AG04449 (cell line): ENCODE data around the gene EYS.

Experiments used
- CTCF ChIA-PET: fragments of 350-600 bp; formaldehyde crosslinking; extraction: SDS; loops from one replicate; lab custom pipeline; 2021; ENCODE audit warnings: antibody characterized with exemption; lab: Yijun Ruan, JAX
- POLR2A ChIA-PET: fragments of 400-600, 350-600 bp; formaldehyde crosslinking; extraction: SDS; loops from one replicate; lab custom pipeline; 2020; ENCODE audit warnings: antibody characterized with exemption, inconsistent platforms; lab: Yijun Ruan, JAX
- DNase-seq: peaks from one replicate; pipeline ENCODE4 v3.0.0-alpha.2; 2010; ENCODE audit warnings: low read depth, low spot score
- H3K4me3 ChIP-seq: 2 replicates; pipeline ENCODE4 v1.5.1; 2011; ENCODE audit warnings: low read depth, mild to moderate bottlenecking, control low read depth, low read length
- CTCF ChIP-seq: IDR thresholded peaks from one replicate; pipeline ENCODE4 v1.5.1; 2011; ENCODE audit warnings: mild to moderate bottlenecking, moderate library complexity, low read length, control low read depth, inconsistent platforms; ENCODE audit not compliant: insufficient read depth; ENCODE audit errors: missing control alignments

Gene EYS

GRCh38 chr6:64123761-64124633 is 1583.0 kb downstream of the EYS start:
- ChIA-PET CTCF (no interaction called here), POLR2A (no interaction called here)
- no peak for TF ChIP-seq CTCF
- H3K4me3 ChIP-seq = no peak overlapping the region
- no peak for DNase-seq

DNA sequence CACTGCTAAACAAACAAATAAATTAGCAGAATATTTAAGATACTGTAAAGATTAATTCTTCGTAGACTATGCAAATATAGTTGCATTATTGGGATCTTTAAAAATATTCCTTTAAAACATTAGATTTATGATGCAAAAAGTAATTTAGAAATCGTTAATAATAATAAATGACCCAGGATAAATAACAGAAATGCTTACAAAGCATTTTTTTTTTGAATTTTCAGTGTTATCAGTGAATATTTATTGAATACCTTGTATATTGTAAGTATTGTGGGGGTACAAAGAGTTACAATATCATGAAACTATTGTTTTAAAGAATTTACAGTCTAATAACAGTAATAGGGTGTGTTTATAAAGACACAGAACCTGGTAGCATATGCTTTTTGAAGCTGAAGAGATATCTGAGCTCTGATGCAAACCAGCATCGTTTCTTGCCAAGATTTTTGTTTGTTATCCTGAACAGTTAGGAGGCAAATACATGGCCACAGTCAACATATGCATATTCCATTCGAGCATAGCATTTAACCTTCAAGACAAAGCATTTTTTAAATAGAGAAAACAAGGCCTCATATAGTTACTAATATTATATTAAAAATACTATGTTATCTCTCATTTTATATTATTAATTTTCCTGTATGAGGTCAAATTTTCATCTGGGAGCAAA is 1584.2 kb downstream of the EYS start:
- no peak for DNase-seq
- no peak for TF ChIP-seq CTCF
- ChIA-PET POLR2A (no interaction called here), CTCF (no interaction called here)
- no peak overlapping the region for H3K4me3 ChIP-seq

DNA sequence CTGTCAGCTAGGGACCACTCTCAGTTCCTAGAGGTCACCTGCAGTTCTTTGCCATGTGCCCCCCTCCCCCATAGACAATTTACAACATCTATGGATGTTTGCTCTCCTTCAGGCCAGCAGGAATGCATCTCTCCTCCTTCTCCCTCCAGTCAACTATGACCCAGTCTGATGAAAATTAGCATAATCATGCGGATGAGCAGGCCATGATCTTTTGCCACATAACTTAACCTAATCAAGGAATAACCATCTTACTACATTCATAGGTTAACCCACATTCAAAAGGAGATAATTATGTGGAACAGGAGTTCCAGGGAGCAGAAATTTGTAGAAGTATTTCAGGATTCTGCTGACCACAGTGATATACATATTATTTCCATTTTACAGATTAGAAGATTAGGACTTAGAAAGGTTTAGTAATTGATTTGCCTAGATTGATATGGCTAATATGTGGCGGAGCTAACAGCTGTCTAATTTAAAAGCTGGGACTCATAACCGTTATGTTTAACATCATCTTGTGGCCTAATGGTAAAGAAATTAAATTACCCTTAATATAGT is 1585.9 kb downstream of the EYS start:
- TF ChIP-seq CTCF = no peak
- ChIA-PET CTCF (no interaction called here), POLR2A (no interaction called here)
- H3K4me3 ChIP-seq = no peak overlapping the region
- no peak for DNase-seq

DNA sequence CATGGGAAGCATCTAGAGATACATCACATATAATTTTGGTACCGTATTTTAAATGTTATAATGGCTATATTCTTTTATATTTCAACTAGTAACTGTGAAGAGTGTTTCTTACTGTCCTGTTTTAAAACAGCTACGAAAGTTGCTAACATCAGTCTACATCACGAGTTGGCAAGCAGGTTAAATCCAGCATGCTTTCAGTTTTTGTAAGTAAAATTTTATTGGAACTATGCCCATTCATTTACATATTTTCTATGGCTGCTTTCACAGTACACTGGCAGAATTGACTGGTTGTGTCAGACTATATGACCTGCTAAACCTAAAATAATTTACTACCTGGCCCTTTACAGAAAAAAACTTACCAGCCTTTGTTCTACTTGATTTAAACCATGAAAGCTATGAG is 1593.3 kb downstream of the EYS start:
- no peak overlapping the region for H3K4me3 ChIP-seq
- DNase-seq = no peak
- TF ChIP-seq CTCF = no peak
- ChIA-PET CTCF (no interaction called here), POLR2A (no interaction called here)

- TF ChIP-seq CTCF = no peak
- DNase-seq = no peak
- CTCF ChIA-PET = no interaction called here
- POLR2A ChIA-PET = no interaction called here
- H3K4me3 ChIP-seq = no peak overlapping the region
These were observed 1603.0 kb downstream of the EYS start for GRCh38 chr6:64104051-64104450.

- CTCF ChIA-PET = no interaction called here
- POLR2A ChIA-PET = no interaction called here
- no peak for DNase-seq
These were observed 1603.5 kb downstream of the EYS start for GRCh38 chr6:64103480-64103879.

More at GRCh38 chr6:64103480-64103879, 1603.5 kb downstream of the EYS start:
- TF ChIP-seq CTCF = no peak
- no peak overlapping the region for H3K4me3 ChIP-seq
